OCI-LY7 (cell line): ENCODE data around the gene DPYSL5. TPM values are rescaled to one million over a fixed set of nuclear protein-coding genes. Genes with fewer than 3 reads are reported as not detected.

ENCODE experiments used
- BruUV-seq: library from RNA; stranded (reverse); fragments of 400-500 nt; replicated peaks from 2 replicates; lab custom pipeline; 2021; lab: Mats Ljungman, UMichigan
- CTCF ChIA-PET: fragments of 300-600 bp; sonication (Branson Sonifier 250); formaldehyde crosslinking; loops from one replicate; lab custom pipeline; 2022; ENCODE audit warnings: antibody characterized with exemption; ENCODE audit not compliant: unreplicated experiment; lab: Charles Lee
- POLR2A ChIA-PET: fragments of 300-600 bp; sonication (Branson Sonifier 250); formaldehyde crosslinking; loops from one replicate; lab custom pipeline; 2022; ENCODE audit warnings: antibody characterized with exemption; lab: Charles Lee
- DNase-seq: peaks from one replicate; pipeline ENCODE4 v3.0.0-alpha.2; 2015; ENCODE audit warnings: low spot score
- H2AFZ ChIP-seq: fragments of 200-600 bp; sonication (generic), shearing (Covaris generic); 2 replicates; pipeline ENCODE4 v1.6.1; 2014; ENCODE audit warnings: mild to moderate bottlenecking, antibody characterized with exemption, low read length, moderate library complexity
- H3K27ac ChIP-seq: fragments of 200-600 bp; sonication (generic); 2 replicates; pipeline ENCODE4 v1.5.1; 2014; ENCODE audit warnings: mixed run types, low read depth, mild to moderate bottlenecking, moderate library complexity, low read length, inconsistent platforms; ENCODE audit not compliant: poor library complexity, severe bottlenecking
- H3K36me3 ChIP-seq: fragments of 200-600 bp; sonication (generic); 2 replicates; pipeline ENCODE4 v1.6.1; 2014; ENCODE audit warnings: mild to moderate bottlenecking, antibody characterized with exemption, low read length, moderate library complexity, mixed read lengths; ENCODE audit not compliant: insufficient read depth
- H3K4me1 ChIP-seq: fragments of 200-600 bp; sonication (generic); 2 replicates; pipeline ENCODE4 v1.5.1; 2014; ENCODE audit warnings: mild to moderate bottlenecking, low read length; ENCODE audit not compliant: insufficient read depth, poor library complexity, severe bottlenecking
- H3K4me2 ChIP-seq: fragments of 200-600 bp; sonication (generic); 2 replicates; pipeline ENCODE4 v1.6.1; 2014; ENCODE audit warnings: mild to moderate bottlenecking, low read length
- H3K4me3 ChIP-seq: fragments of 200-600 bp; sonication (generic); 2 replicates; pipeline ENCODE4 v1.5.1; 2014; ENCODE audit warnings: mild to moderate bottlenecking, low read depth, low read length; ENCODE audit not compliant: poor library complexity, severe bottlenecking
- H3K79me2 ChIP-seq: fragments of 200-600 bp; sonication (generic); 2 replicates; pipeline ENCODE4 v1.6.1; 2016; ENCODE audit warnings: low read depth, mild to moderate bottlenecking, low read length, moderate library complexity, mixed read lengths; ENCODE audit not compliant: insufficient read depth
- H3K9me2 ChIP-seq: fragments of 200-600 bp; sonication (generic); 2 replicates; pipeline ENCODE4 v1.6.1; 2016; ENCODE audit warnings: mild to moderate bottlenecking, low read length, mixed read lengths; ENCODE audit not compliant: insufficient read depth
- H3K9me3 ChIP-seq: fragments of 200-600 bp; sonication (generic); 2 replicates; pipeline ENCODE4 v1.6.1; 2014; ENCODE audit warnings: mild to moderate bottlenecking, mixed run types, low read length, mixed read lengths
- H4K20me1 ChIP-seq: fragments of 200-600 bp; sonication (generic); 2 replicates; pipeline ENCODE4 v1.6.1; 2014; ENCODE audit warnings: mild to moderate bottlenecking, antibody characterized with exemption, low read length, moderate library complexity, mixed read lengths; ENCODE audit not compliant: insufficient read depth
- EZH2phosphoT487 ChIP-seq: fragments of 200-600 bp; sonication (generic); IDR thresholded peaks from 2 replicates; pipeline ENCODE4 v1.6.1; 2018; ENCODE audit warnings: low read depth, borderline replicate concordance, mild to moderate bottlenecking, mixed run types, antibody characterized with exemption, low read length, moderate library complexity, mixed read lengths
- intact Hi-C: fragments of 100-400 bp; cut with micrococcal nuclease; formaldehyde crosslinking; loops from one replicate; pipeline ENCODE4 v1.10.0; 2022; ENCODE audit not compliant: unreplicated experiment
- total RNA-seq, 2 experiments: library from RNA; depleted of rRNA in 1 of 2; stranded (reverse); fragments of >200 nt in 1 of 2; shearing (Covaris generic) in 1 of 2; gene quantifications; 2 replicates each; pipeline ENCODE4 v1.2.3, GENCODE V29; 2014 to 2022
- TF ChIP-seq, protein P1 (sequence below): fragments of 200-600 bp; sonication (generic); conservative IDR thresholded peaks from 2 replicates; pipeline ENCODE4 v1.5.1; 2014; ENCODE audit warnings: mild to moderate bottlenecking, antibody characterized with exemption, low read length, moderate library complexity, mixed read lengths

DPYSL5 gene
- total RNA-seq, 2 experiments from 2014 or later: not detected

DNA sequence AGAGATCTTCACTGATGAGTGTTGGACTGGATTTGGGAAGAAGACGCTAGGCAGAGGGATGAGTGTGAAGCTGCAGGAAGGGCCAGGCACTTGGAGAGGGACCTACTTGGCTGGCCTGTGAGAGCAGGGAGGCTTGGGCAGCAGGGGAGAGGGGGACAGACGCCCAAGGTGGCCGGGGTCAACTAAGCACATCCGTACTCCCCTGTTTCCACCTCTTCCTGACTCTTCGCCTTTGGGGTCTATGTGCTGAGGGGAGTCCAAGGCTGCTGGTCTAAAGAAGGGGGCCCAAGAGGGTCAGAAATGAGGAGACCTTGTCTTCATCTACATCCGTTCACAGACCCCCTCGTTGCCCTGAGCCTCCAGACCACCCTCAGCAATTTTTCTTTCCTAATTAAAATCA lies 16.7 kb downstream of the DPYSL5 start:
- POLR2A ChIA-PET: no interaction called here
- Histone ChIP-seq H2AFZ (no peak overlapping the region), H3K4me3 (no peak overlapping the region), H3K9me2 (no peaks in the 10 kb centered on the region), H3K9me3 (no peaks in the 10 kb centered on the region), H3K27ac (no peak overlapping the region), H3K4me1 (no peaks in the 10 kb centered on the region), H3K36me3 (no peaks in the 10 kb centered on the region), H3K4me2 (no peak overlapping the region), H4K20me1 (no peaks in the 10 kb centered on the region), H3K79me2 (no peaks in the 10 kb centered on the region)
- DNase-seq: no peak
- TF ChIP-seq, protein P1, sequence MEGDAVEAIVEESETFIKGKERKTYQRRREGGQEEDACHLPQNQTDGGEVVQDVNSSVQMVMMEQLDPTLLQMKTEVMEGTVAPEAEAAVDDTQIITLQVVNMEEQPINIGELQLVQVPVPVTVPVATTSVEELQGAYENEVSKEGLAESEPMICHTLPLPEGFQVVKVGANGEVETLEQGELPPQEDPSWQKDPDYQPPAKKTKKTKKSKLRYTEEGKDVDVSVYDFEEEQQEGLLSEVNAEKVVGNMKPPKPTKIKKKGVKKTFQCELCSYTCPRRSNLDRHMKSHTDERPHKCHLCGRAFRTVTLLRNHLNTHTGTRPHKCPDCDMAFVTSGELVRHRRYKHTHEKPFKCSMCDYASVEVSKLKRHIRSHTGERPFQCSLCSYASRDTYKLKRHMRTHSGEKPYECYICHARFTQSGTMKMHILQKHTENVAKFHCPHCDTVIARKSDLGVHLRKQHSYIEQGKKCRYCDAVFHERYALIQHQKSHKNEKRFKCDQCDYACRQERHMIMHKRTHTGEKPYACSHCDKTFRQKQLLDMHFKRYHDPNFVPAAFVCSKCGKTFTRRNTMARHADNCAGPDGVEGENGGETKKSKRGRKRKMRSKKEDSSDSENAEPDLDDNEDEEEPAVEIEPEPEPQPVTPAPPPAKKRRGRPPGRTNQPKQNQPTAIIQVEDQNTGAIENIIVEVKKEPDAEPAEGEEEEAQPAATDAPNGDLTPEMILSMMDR: no peak
- TF ChIP-seq EZH2phosphoT487: no peak
- CTCF ChIA-PET: no interaction called here
- intact Hi-C loops: no loop called here
- no TSS peak for BruUV-seq

DNA sequence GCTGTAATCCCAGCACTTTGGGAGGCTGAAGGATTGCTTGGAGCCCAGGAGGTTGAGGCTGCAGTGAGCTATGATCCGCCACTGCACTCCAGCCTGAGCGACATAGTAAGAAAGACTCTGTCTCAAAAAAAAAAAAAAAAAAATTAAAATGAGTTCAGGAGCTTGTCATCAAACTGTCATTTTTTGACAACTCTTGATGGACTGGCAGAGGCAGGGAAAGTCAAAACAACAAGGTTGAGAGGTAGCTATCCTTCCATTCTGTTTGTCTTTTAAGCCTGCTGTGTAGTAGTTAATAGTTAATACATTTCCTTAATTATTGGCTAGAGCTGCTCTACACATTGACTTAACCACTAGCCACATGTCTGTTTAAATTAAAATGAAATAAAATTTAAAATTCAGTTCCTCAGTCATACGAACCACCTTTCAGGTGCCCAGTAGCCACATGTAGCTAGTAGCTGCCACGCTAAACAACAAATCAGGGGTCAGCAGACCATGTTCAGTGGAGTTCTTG lies 22.7 kb downstream of the DPYSL5 start:
- TF ChIP-seq, protein P1: no peak
- TF ChIP-seq EZH2phosphoT487: no peak
- CTCF ChIA-PET: interaction anchor here (0.7 kb wide), 1 partner anchor 9 kb away, joined by 3 read pairs; no protein-coding TSS in a partner anchor
- BruUV-seq: no TSS peak
- no peak overlapping the region for H3K4me2 ChIP-seq
- H2AFZ ChIP-seq: no peak overlapping the region
- no peaks in the 10 kb centered on the region for H3K9me3 ChIP-seq
- no peak overlapping the region for H3K27ac ChIP-seq
- H4K20me1 ChIP-seq: no peaks in the 10 kb centered on the region
- no peaks in the 10 kb centered on the region for H3K79me2 ChIP-seq
- intact Hi-C loops: no loop called here
- POLR2A ChIA-PET: no interaction called here
- H3K9me2 ChIP-seq: no peaks in the 10 kb centered on the region
- DNase-seq: no peak
- H3K4me1 ChIP-seq: no peaks in the 10 kb centered on the region
- no peaks in the 10 kb centered on the region for H3K36me3 ChIP-seq
- no peak overlapping the region for H3K4me3 ChIP-seq

DNA sequence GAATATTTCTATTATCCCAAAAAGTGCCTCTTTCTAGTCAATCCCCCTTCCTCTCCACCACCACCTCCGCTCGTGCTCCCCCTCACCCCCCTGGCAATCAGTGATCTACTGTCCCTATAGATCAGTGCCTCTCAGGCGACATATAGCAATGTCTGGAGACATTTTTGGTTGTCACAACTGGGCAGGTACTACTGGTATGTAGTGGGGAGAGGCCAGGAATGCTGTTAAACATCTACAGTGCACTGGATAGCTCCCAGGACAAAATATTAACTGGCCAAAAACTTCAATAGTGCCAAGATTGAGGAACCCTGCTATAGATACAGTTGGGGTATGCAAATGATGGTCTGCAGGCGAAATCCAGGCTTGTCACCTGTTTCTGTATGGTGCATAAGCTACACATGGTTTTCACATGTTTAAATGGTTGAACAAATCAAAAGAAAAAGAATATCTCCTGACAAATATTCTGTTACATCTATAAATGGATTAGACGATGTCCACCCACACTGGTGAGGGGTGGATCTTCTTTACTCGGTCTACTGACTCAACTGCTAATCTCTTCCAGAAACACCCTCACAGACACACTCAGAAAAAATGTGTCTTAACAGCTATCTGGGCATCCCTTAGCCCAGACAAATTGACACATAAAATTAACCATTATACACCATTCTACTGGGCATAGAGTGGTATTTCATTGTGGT lies 25.5 kb downstream of the DPYSL5 start:
- POLR2A ChIA-PET: no interaction called here
- intact Hi-C loops: no loop called here
- Histone ChIP-seq H3K36me3 (no peaks in the 10 kb centered on the region), H3K4me3 (no peak overlapping the region), H3K9me3 (no peaks in the 10 kb centered on the region), H4K20me1 (no peaks in the 10 kb centered on the region), H3K79me2 (no peaks in the 10 kb centered on the region), H2AFZ (no peak overlapping the region), H3K9me2 (no peaks in the 10 kb centered on the region), H3K27ac (no peak overlapping the region), H3K4me1 (no peaks in the 10 kb centered on the region), H3K4me2 (no peak overlapping the region)
- no peak for DNase-seq
- no TSS peak for BruUV-seq
- CTCF ChIA-PET: no interaction called here
- TF ChIP-seq EZH2phosphoT487: no peak
- TF ChIP-seq, protein P1: no peak
